PFSK-1 (cell line): Measurements from ENCODE around the gene LILRB3.

Experiments
- FOXP2 ChIP-seq: optimal IDR thresholded peaks from 2 replicates; pipeline ENCODE3; 2011; ENCODE audit warnings: borderline replicate concordance, control low read depth, inconsistent platforms; ENCODE audit not compliant: insufficient read depth; ENCODE audit errors: extremely low read length, extremely low read depth
- POLR2AphosphoS5 ChIP-seq: IDR thresholded peaks from 2 replicates; pipeline ENCODE4 v1.6.1; 2012; ENCODE audit warnings: low read depth, mild to moderate bottlenecking, control low read depth, low read length, moderate library complexity
- SIN3A ChIP-seq: IDR thresholded peaks from 2 replicates; pipeline ENCODE4 v1.6.1; 2012; ENCODE audit warnings: mild to moderate bottlenecking, low read length, moderate library complexity, borderline replicate concordance; ENCODE audit not compliant: insufficient read depth
- TAF1 ChIP-seq: IDR thresholded peaks from 2 replicates; pipeline ENCODE4 v1.6.1; 2012; ENCODE audit warnings: low read length, control low read depth, borderline replicate concordance; ENCODE audit not compliant: insufficient read depth
- TF ChIP-seq, protein P1 (sequence below), 2 experiments: IDR thresholded peaks; 2 replicates each; pipeline versions ENCODE4 v1.6.1 to v1.8.0; 2011 to 2012; ENCODE audit warnings: low read depth in 2 of 2, low read length in 2 of 2, control low read depth in 1 of 2, inconsistent platforms in 1 of 2, mild to moderate bottlenecking in 1 of 2, moderate library complexity in 1 of 2; ENCODE audit not compliant: insufficient read depth in 1 of 2

DNA sequence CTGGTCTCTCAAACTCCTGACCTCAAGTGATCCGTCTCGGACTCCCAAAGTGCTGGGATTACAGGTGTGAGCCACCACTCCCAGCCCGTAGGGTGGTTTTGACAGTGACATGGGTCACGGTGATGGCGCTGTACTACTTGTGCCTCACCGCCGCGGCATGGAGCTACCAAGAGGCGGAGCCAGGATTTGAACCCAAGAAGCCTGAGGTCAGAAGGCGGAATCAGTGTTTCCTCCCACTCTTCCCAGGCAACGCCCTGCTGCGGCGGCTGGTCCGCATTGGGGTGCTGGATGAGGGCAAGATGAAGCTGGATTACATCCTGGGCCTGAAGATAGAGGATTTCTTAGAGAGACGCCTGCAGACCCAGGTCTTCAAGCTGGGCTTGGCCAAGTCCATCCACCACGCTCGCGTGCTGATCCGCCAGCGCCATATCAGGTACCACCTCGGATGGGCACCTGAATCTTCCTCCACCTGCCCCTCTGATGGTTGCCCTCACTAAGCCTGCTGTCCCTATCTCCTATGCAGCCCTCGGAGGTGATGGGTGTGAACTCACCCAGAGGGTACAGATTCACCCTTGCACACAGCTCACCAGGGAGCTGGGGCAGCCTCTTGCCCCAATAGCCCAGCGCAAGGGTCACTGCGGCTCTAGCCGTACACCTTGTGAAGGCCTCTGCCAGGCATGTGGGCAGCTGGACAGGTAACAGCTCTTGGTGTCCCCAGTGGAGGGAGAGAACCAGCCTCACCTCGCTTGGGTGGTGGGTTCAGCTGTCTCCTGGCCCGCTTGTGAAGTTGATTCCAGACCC lies 16.6 kb downstream of the LILRB3 start:
- TF ChIP-seq TAF1 (no peak), SIN3A (no peak), POLR2AphosphoS5 (no peak), FOXP2 (no peak)
- TF ChIP-seq, protein P1, sequence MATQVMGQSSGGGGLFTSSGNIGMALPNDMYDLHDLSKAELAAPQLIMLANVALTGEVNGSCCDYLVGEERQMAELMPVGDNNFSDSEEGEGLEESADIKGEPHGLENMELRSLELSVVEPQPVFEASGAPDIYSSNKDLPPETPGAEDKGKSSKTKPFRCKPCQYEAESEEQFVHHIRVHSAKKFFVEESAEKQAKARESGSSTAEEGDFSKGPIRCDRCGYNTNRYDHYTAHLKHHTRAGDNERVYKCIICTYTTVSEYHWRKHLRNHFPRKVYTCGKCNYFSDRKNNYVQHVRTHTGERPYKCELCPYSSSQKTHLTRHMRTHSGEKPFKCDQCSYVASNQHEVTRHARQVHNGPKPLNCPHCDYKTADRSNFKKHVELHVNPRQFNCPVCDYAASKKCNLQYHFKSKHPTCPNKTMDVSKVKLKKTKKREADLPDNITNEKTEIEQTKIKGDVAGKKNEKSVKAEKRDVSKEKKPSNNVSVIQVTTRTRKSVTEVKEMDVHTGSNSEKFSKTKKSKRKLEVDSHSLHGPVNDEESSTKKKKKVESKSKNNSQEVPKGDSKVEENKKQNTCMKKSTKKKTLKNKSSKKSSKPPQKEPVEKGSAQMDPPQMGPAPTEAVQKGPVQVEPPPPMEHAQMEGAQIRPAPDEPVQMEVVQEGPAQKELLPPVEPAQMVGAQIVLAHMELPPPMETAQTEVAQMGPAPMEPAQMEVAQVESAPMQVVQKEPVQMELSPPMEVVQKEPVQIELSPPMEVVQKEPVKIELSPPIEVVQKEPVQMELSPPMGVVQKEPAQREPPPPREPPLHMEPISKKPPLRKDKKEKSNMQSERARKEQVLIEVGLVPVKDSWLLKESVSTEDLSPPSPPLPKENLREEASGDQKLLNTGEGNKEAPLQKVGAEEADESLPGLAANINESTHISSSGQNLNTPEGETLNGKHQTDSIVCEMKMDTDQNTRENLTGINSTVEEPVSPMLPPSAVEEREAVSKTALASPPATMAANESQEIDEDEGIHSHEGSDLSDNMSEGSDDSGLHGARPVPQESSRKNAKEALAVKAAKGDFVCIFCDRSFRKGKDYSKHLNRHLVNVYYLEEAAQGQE (IDR thresholded peaks at IDR 0.05; ENCODE audit: insufficient read depth in 1 of 2, low read depth in 2 of 2, low read length in 2 of 2): no peak
